Subcutaneous abdominal adipose tissue (tissue), 5 donors: ENCODE results near the gene CPPED1.
"Not testable (repeated sequence)": the region's sequence is repeated elsewhere in the genome, so short reads cannot be mapped to it uniquely, and the experiment has no call there.

Experiments used
- H3K27ac ChIP-seq: one replicate; pipeline ENCODE4 v1.7.0; 2013; ENCODE audit warnings: low read depth, mild to moderate bottlenecking, inconsistent platforms, low read length, moderate library complexity
- H3K27me3 ChIP-seq, 5 donors: one replicate each; pipeline ENCODE4 v1.7.0; 2013; ENCODE audit warnings: low read length in 5 of 5, inconsistent platforms in 1 of 5; ENCODE audit not compliant: control insufficient read depth in 5 of 5, insufficient read depth in 4 of 5
- H3K36me3 ChIP-seq, 5 donors: one replicate each; pipeline ENCODE4 v1.7.0; 2013; ENCODE audit warnings: low read length in 5 of 5; ENCODE audit not compliant: control insufficient read depth in 5 of 5, insufficient read depth in 5 of 5
- H3K4me1 ChIP-seq, 5 donors: one replicate each; pipeline ENCODE4 v1.7.0; 2013; ENCODE audit warnings: low read length in 5 of 5, mild to moderate bottlenecking in 3 of 5, moderate library complexity in 1 of 5; ENCODE audit not compliant: control insufficient read depth in 5 of 5, insufficient read depth in 5 of 5
- H3K4me3 ChIP-seq, 5 donors: one replicate each; pipeline ENCODE4 v1.7.0; 2013; ENCODE audit warnings: low read length in 5 of 5, low read depth in 1 of 5
- H3K9ac ChIP-seq, 5 donors: one replicate each; pipeline ENCODE4 v1.7.0; 2013; ENCODE audit warnings: low read length in 5 of 5, mild to moderate bottlenecking in 4 of 5, moderate library complexity in 3 of 5
- H3K9me3 ChIP-seq, 5 donors: one replicate each; pipeline ENCODE4 v1.7.0; 2013; ENCODE audit warnings: low read length in 5 of 5; ENCODE audit not compliant: control insufficient read depth in 5 of 5
- donor health status: healthy.
- donor health status: healthy.
- donor health status: healthy.
- donor health status: healthy.
- donor health status: healthy.

The CPPED1 gene

DNA sequence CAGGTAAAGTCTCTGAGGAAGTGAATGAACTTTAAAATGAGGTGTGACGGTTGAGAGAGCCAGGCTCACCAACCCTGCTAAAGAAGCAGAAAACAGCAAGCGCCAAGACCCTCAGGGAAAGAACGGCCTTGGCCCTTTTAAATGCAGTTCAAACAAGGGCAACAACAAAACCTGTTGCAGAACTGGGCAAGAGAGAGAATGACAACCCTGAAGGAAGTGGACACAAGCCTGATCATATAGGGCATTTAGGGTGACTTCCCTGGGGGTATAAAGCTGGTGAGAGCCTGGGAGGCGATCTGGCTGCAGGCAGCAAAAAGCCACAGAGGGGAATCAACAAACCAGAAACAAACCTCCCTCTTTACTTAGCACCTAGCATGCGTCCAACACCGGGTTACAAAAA lies 1.0 kb downstream of the CPPED1 start:
- H3K4me3 ChIP-seq: peak overlapping the region; percentile 88 to 95 (median 91)
- peak overlapping the region in 2 of 5 donors; percentile 23 to 64 for H3K9ac ChIP-seq
- no peaks in the 10 kb centered on the region for H3K36me3 ChIP-seq
- H3K27ac ChIP-seq: no peak overlapping the region
- H3K4me1 ChIP-seq: peaks cover 3 to 33% (median 25%) of the 10 kb centered on the region in 5 donors
- H3K27me3 ChIP-seq: no peaks in the 10 kb centered on the region
- no peaks in the 10 kb centered on the region for H3K9me3 ChIP-seq

DNA sequence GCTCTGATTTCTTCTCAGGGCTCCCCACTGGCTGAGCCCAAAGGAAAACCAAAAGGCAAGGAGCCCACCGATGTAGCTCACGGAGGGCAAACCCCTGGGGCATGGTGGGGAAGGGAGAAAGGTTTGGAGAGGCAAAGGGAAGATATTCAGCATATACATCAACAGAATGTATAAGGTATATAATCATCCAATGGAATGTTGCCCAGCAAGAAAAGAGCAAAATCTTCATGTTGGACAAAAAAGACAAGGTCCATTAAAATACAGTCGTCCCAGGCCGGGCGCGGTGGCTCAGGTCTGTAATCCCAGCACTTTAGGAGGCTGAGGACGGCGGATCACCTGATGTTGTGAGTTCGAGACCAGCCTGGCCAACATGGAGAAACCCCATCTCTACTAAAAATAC lies 1.6 kb downstream of the CPPED1 start:
- no peak overlapping the region for H3K4me3 ChIP-seq
- H3K27ac ChIP-seq: no peak overlapping the region

DNA sequence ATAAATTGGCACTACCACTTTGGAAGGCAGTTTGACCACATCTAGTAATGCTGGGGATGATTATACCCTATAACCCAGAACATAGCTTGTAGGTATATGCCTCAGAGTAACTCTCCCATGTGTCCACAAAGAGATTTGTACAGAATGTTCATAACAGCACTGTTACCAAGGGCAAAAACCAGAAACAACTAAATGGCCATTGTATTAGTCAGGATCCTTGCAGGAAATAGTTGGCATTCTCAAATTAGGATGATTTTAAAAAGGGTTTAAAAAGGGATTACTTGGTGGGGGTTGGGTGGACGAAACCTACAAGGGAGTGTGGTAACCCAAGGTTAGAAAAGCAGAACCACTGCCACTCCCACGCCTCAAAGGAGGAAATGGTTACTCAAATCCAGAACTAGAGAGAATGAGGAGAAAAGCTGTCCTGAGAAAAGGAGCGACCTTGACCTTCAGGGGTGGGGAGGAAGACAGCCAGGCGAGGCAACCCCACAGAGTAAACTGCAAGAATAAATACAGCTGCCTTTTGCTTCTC lies 2.1 kb downstream of the CPPED1 start:
- H3K27me3 ChIP-seq: no peaks in the 10 kb centered on the region
- H3K9me3 ChIP-seq: no peaks in the 10 kb centered on the region
- peaks cover 3 to 33% (median 25%) of the 10 kb centered on the region in 5 donors for H3K4me1 ChIP-seq
- H3K4me3 ChIP-seq: no peak overlapping the region
- no peaks in the 10 kb centered on the region for H3K36me3 ChIP-seq
- H3K9ac ChIP-seq: peak overlapping the region in 1 of 5 donors; percentile 6
- H3K27ac ChIP-seq: no peak overlapping the region

More for the DNA sequence above, 1.6 kb downstream of the CPPED1 start:
- Histone ChIP-seq H3K9ac (peak overlapping the region in 1 of 5 donors; percentile 6), H3K4me1 (peaks cover 3 to 33% (median 25%) of the 10 kb centered on the region in 5 donors), H3K36me3 (no peaks in the 10 kb centered on the region), H3K27me3 (no peaks in the 10 kb centered on the region), H3K9me3 (no peaks in the 10 kb centered on the region)

DNA sequence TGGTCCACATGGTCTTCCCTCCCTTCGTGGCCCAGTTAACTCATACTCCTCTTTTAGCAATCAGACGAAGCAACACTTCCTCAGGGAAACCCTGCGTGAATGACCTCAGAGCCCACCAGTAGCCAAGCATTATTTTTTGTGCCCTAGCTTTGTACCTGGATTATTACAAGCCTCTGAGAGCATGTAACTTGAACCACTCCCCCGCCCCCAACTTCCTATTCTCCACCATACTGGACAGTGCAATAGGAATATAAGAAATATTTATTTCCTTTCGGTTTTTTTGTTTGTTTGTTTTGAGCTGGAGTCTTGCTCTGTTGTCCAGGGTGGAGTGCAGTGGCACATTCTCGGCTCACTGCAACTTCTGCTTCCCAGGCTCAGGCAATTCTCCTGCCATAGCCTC lies 2.9 kb downstream of the CPPED1 start:
- H3K9ac ChIP-seq: no peak overlapping the region
- no peak overlapping the region for H3K27ac ChIP-seq
- peaks cover 3 to 33% (median 25%) of the 10 kb centered on the region in 5 donors for H3K4me1 ChIP-seq

GRCh38 chr16:12799996-12800395 lies 3.7 kb downstream of the CPPED1 start:
- H3K4me3 ChIP-seq, H3K36me3 ChIP-seq, H3K27ac ChIP-seq, H3K27me3 ChIP-seq, H3K9me3 ChIP-seq, H3K9ac ChIP-seq: not testable (repeated sequence)
- peaks cover 3 to 33% (median 26%) of the 10 kb centered on the region in 5 donors for H3K4me1 ChIP-seq

More for the DNA sequence above, 2.9 kb downstream of the CPPED1 start:
- Histone ChIP-seq H3K9me3 (no peaks in the 10 kb centered on the region), H3K4me3 (no peak overlapping the region), H3K27me3 (no peaks in the 10 kb centered on the region), H3K36me3 (no peaks in the 10 kb centered on the region)

DNA sequence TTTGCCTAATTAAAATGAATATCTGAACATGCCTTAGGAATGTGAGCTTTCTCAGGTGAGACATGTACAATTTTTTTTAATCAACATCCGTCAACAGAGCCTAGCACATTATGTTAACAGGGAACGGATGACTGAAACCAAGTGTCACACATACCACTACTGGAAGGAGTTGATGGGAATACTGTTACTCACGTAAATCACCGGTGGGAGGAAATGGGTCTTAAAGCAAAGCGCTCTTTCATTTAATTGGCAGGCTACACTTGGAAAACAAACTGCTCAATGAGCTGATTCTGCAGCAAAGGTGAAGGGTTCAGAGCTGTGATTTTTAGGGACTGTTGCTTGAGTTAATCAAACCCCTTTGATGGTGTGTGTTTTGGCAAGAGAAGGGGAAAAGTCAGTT lies 4.8 kb downstream of the CPPED1 start:
- peaks cover 3 to 29% (median 24%) of the 10 kb centered on the region in 5 donors for H3K4me1 ChIP-seq
- H3K36me3 ChIP-seq: no peaks in the 10 kb centered on the region
- no peaks in the 10 kb centered on the region for H3K27me3 ChIP-seq
- H3K9me3 ChIP-seq: no peaks in the 10 kb centered on the region
- no peak overlapping the region for H3K4me3 ChIP-seq
- no peak overlapping the region for H3K27ac ChIP-seq
- no peak overlapping the region for H3K9ac ChIP-seq

- no peaks in the 10 kb centered on the region for H3K9me3 ChIP-seq
- H3K4me3 ChIP-seq: no peak overlapping the region
- H3K9ac ChIP-seq: no peak overlapping the region
- H3K27me3 ChIP-seq: no peaks in the 10 kb centered on the region
- peaks cover 2 to 24% (median 21%) of the 10 kb centered on the region in 5 donors for H3K4me1 ChIP-seq
- no peaks in the 10 kb centered on the region for H3K36me3 ChIP-seq
- H3K27ac ChIP-seq: no peak overlapping the region
These were observed 5.5 kb downstream of the CPPED1 start for GRCh38 chr16:12798171-12798570.

DNA sequence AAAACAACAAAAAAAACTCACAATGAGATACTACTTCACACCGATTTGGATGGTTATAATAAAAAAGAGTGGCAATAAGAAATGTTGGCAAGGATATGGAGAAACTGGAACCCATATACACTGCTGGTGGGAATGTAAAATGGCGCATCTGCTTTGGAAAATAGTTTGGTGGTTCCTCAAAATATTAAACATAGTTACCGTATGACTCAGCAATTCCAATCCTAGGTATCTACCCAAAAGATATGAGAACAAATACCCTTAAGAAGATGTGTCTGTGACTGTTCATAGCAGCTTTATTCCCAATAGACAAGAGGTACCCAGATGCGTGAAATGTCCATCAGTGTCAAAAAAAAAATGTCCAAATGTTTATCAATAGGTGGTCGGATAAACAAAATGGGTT lies 7.2 kb downstream of the CPPED1 start:
- no peaks in the 10 kb centered on the region for H3K27me3 ChIP-seq
- peaks cover 0 to under 1% (median 0%) of the 10 kb centered on the region in 5 donors for H3K9me3 ChIP-seq
- no peak overlapping the region for H3K9ac ChIP-seq
- no peak overlapping the region for H3K27ac ChIP-seq
- H3K36me3 ChIP-seq: no peaks in the 10 kb centered on the region
- H3K4me3 ChIP-seq: no peak overlapping the region
- H3K4me1 ChIP-seq: peaks cover 0 to 10% (median 6%) of the 10 kb centered on the region in 5 donors

DNA sequence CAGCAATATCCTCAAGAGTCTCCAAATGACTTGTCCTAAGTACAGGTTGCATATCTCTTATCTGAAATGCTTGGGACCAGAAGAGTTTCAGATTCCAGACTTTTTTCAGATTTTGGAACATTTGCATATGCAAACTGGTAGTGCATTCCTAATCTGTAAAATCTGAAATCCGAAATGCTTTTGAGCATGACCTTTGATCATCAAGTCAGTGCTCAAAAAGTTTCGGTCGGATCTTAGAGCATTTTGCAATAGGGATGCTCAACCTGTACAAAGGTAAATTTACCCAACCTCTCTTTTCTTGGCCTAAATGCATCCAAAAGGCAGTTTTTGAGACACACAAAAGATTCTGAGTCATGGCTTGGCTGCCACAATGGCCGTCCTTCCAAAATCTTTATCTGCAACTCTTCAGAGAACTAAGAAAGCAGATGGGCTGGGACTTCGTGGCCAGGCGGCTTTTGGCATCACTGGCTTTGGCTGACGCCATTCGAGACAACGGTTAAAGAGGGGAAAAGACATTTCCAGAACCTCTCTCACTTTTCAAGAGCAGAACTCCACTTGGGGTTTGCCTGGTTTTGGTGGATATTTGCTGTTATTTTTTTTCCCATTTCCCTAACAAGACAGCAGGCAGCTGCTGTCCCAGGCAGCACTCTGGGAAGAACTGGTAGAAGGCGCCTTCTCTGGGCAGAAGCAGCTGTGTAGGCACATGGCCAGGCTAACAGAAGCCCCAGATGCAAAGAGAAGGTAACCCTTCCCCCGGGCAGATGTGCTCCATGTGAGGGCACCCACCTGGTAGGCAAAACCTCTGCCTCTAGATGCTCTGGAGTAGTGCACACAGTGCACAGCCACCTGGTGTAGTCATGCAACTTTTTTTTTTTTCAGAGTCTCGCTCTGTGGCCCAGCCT lies 8.9 kb downstream of the CPPED1 start:
- Histone ChIP-seq H3K27ac (no peak overlapping the region), H3K9me3 (peaks cover 0 to 3% (median 0%) of the 10 kb centered on the region in 5 donors), H3K27me3 (no peaks in the 10 kb centered on the region), H3K36me3 (no peaks in the 10 kb centered on the region), H3K4me1 (peaks cover 0 to 10% (median 5%) of the 10 kb centered on the region in 5 donors), H3K9ac (no peak overlapping the region), H3K4me3 (no peak overlapping the region)

DNA sequence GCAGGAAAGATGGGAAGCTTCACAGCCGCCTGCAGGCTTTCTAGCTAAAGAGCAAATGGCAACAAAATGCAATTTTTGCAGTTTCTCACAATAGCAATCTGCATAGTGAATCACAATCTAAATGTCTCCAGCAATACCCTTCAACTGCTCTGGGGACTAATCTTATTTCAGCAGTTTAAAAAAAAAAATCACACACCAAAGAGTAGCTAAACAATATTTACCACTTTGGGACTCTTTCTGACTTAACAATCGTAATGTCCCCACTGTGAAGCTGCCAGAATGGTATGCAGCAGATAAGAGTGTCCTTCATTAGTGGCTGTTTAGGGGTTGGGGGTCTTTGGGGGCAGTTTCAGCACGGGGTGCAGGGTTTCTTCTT lies 9.8 kb downstream of the CPPED1 start:
- no peak overlapping the region for H3K4me3 ChIP-seq
- H3K27me3 ChIP-seq: no peaks in the 10 kb centered on the region
- peaks cover 0 to 10% (median 5%) of the 10 kb centered on the region in 5 donors for H3K4me1 ChIP-seq
- H3K27ac ChIP-seq: no peak overlapping the region
- H3K9ac ChIP-seq: no peak overlapping the region
- no peaks in the 10 kb centered on the region for H3K36me3 ChIP-seq
- peaks cover 0 to 3% (median 0%) of the 10 kb centered on the region in 5 donors for H3K9me3 ChIP-seq
